NCI-H1092 (cell line): ENCODE data around the gene YTHDC2.
A peak's percentile ranks its signal among the peaks of the same experiment; 100 is the strongest.

Experiments used
- DNase-seq: peaks from one replicate; lab custom pipeline; 2025; lab: John Stamatoyannopoulos, UW

Gene YTHDC2

GRCh38 chr5:113606298-113607134 lies 93.0 kb downstream of the YTHDC2 start:
- DNase-seq, result peak; percentile 39

GRCh38 chr5:113607361-113607760 lies 93.9 kb downstream of the YTHDC2 start:
- DNase-seq, result no peak

GRCh38 chr5:113608113-113608596 lies 94.7 kb downstream of the YTHDC2 start:
- no peak for DNase-seq

- DNase-seq, result no peak
Observed at GRCh38 chr5:113612060-113612496, 98.6 kb downstream of the YTHDC2 start.

GRCh38 chr5:113614191-113614590 lies 100.7 kb downstream of the YTHDC2 start:
- no peak for DNase-seq

- no peak for DNase-seq
Observed at GRCh38 chr5:113615708-113616107, 102.2 kb downstream of the YTHDC2 start.

GRCh38 chr5:113617191-113617796 lies 103.8 kb downstream of the YTHDC2 start:
- no peak for DNase-seq

- DNase-seq, result no peak
Observed at GRCh38 chr5:113632996-113633395, 119.5 kb downstream of the YTHDC2 start.

GRCh38 chr5:113634957-113635356 lies 121.5 kb downstream of the YTHDC2 start:
- DNase-seq, result no peak

GRCh38 chr5:113641715-113642114 lies 128.2 kb downstream of the YTHDC2 start:
- DNase-seq, result no peak
